ENCODE measurements around the gene LAPTM5. TPM values are rescaled to one million over a fixed set of nuclear protein-coding genes. Genes with fewer than 3 reads are reported as not detected.
A peak's percentile ranks its signal among the peaks of the same experiment; 100 is the strongest.

The LAPTM5 gene
- total and polyA plus RNA-seq, 7 donors, result 3.0 to 14.5 (median 13.1) TPM

GRCh38 chr1:30804352-30804751, 46.8 kb upstream of the LAPTM5 start:
- Histone ChIP-seq H3K36me3 (ENCODE audit: insufficient read depth in 1 of 2, low read depth in 1 of 2) (no peaks in the 10 kb centered on the region), H3K27me3 (ENCODE audit: insufficient read depth in 3 of 3, low read length in 2 of 3) (peaks cover 0 to 18% (median 0%) of the 10 kb centered on the region in 3 donors), H3K9me3 (no peaks in the 10 kb centered on the region), H3K4me1 (no peaks in the 10 kb centered on the region), H3K4me3 (no peak overlapping the region), H3K27ac (no peak overlapping the region)
- ATAC-seq, result no peak
- intact Hi-C loops (cut with DNase I), result no loop called here
- no peak for TF ChIP-seq CTCF (IDR thresholded peaks at IDR 0.05)
- 92 to 93% (median 93%) methylated on average over 7 of the region's 7 CpGs for WGBS, 3 donors
- DNase-seq, result no peak

GRCh38 chr1:30803562-30803961, 46.0 kb upstream of the LAPTM5 start:
- Histone ChIP-seq H3K9me3 (no peaks in the 10 kb centered on the region), H3K27me3 (ENCODE audit: insufficient read depth in 3 of 3, low read length in 2 of 3) (peaks cover 0 to 18% (median 0%) of the 10 kb centered on the region in 3 donors), H3K4me3 (no peak overlapping the region), H3K4me1 (no peaks in the 10 kb centered on the region), H3K36me3 (ENCODE audit: insufficient read depth in 1 of 2, low read depth in 1 of 2) (no peaks in the 10 kb centered on the region), H3K27ac (no peak overlapping the region)
- DNase-seq (no peak), ATAC-seq (no peak)
- 91 to 93% (median 93%) methylated on average over 6 of the region's 6 CpGs for WGBS, 3 donors
- intact Hi-C loops (cut with DNase I), result no loop called here
- no peak for TF ChIP-seq CTCF (IDR thresholded peaks at IDR 0.05)

GRCh38 chr1:30801771-30802198, 44.2 kb upstream of the LAPTM5 start:
- WGBS, 3 donors, result 2 to 3% (median 3%) methylated on average over 19 of the region's 19 CpGs
- peak; percentile 77 to 90 (median 83) for ATAC-seq
- DNase-seq, result peak; percentile 80 to 90
- peak; percentile 94 for TF ChIP-seq CTCF (IDR thresholded peaks at IDR 0.05)
- intact Hi-C loops (cut with DNase I), result loop anchor here (1.0 to 2.0 kb wide), 2 partner anchors 109 to 110 kb away; no protein-coding TSS in a partner anchor
- H3K9me3 ChIP-seq, result no peaks in the 10 kb centered on the region
- H3K27ac ChIP-seq, result no peak overlapping the region
- H3K36me3 ChIP-seq (ENCODE audit: insufficient read depth in 1 of 2, low read depth in 1 of 2), result no peaks in the 10 kb centered on the region
- H3K27me3 ChIP-seq (ENCODE audit: insufficient read depth in 3 of 3, low read length in 2 of 3), result peaks cover 0 to 9% (median 0%) of the 10 kb centered on the region in 3 donors
- H3K4me3 ChIP-seq, result no peak overlapping the region
- no peaks in the 10 kb centered on the region for H3K4me1 ChIP-seq

- no peak for ATAC-seq
- H3K4me3 ChIP-seq, result no peak overlapping the region
- intact Hi-C loops (cut with DNase I), result loop anchor here in 1 of 2 donors (10.0 kb wide), 1 partner anchor 746 kb away; no protein-coding TSS in a partner anchor
- peaks cover 0 to 4% (median 0%) of the 10 kb centered on the region in 3 donors for H3K27me3 ChIP-seq (ENCODE audit: insufficient read depth in 3 of 3, low read length in 2 of 3)
- no peaks in the 10 kb centered on the region for H3K9me3 ChIP-seq
- no peak for DNase-seq
- H3K4me1 ChIP-seq, result no peaks in the 10 kb centered on the region
- no peak overlapping the region for H3K27ac ChIP-seq
- no peak for TF ChIP-seq CTCF (IDR thresholded peaks at IDR 0.05)
- H3K36me3 ChIP-seq (ENCODE audit: insufficient read depth in 1 of 2, low read depth in 1 of 2), result no peaks in the 10 kb centered on the region
Measured at GRCh38 chr1:30799233-30799511, 41.6 kb upstream of the LAPTM5 start.

All from psoas muscle (tissue), 8 donors.